Limb (tissue), 2 donors: ENCODE results near the gene DNAH8.

ENCODE experiments used
- DNase-seq, 2 donors: peaks; one replicate each; pipeline ENCODE4 v3.0.0-alpha.2; 2016; ENCODE audit errors: extremely low spot score in 2 of 2

DNAH8 gene

GRCh38 chr6:39048481-39049399 lies 333.6 kb downstream of the DNAH8 start, which contains the start of gene GLP1R:
Gene GLP1R, plus strand, starts transcription at chr6:39048781. Its CDS starts 60 bp downstream, at chr6:39048841.
- DNase-seq, result no peak

- peak in 1 of 2 donors; percentile 22 for DNase-seq
Observed at GRCh38 chr6:39049575-39050283, 334.6 kb downstream of the DNAH8 start.

GRCh38 chr6:39050453-39051112 lies 335.5 kb downstream of the DNAH8 start:
- DNase-seq, result peak in 1 of 2 donors; percentile 4

- DNase-seq, result peak in 1 of 2 donors; percentile 4
Observed at GRCh38 chr6:39051399-39052122, 336.4 kb downstream of the DNAH8 start.

GRCh38 chr6:39053016-39053624 lies 338.0 kb downstream of the DNAH8 start:
- peak in 1 of 2 donors; percentile 6 for DNase-seq

GRCh38 chr6:39053854-39054576 lies 338.9 kb downstream of the DNAH8 start:
- peak in 1 of 2 donors; percentile 9 for DNase-seq

- DNase-seq, result peak in 1 of 2 donors; percentile 18
Observed at GRCh38 chr6:39054577-39055142, 339.5 kb downstream of the DNAH8 start.

GRCh38 chr6:39055661-39056060 lies 340.6 kb downstream of the DNAH8 start:
- DNase-seq, result no peak

GRCh38 chr6:39056191-39056590 lies 341.1 kb downstream of the DNAH8 start:
- no peak for DNase-seq

GRCh38 chr6:39056681-39057080 lies 341.6 kb downstream of the DNAH8 start:
- no peak for DNase-seq

- DNase-seq, result no peak
Observed at GRCh38 chr6:39057251-39058155, 342.4 kb downstream of the DNAH8 start.

GRCh38 chr6:39058471-39059147 lies 343.5 kb downstream of the DNAH8 start:
- DNase-seq, result no peak

GRCh38 chr6:39059496-39060310 lies 344.6 kb downstream of the DNAH8 start:
- no peak for DNase-seq

GRCh38 chr6:39060467-39061160 lies 345.5 kb downstream of the DNAH8 start:
- no peak for DNase-seq

GRCh38 chr6:39061182-39061581 lies 346.1 kb downstream of the DNAH8 start:
- DNase-seq, result no peak

- DNase-seq, result no peak
Observed at GRCh38 chr6:39061588-39061987, 346.5 kb downstream of the DNAH8 start.
